Putamen (tissue), 1 donor: ENCODE measurements around the gene HK1.
"Not testable (repeated sequence)": the region's sequence is repeated elsewhere in the genome, so short reads cannot be mapped to it uniquely, and the experiment has no call there.

Experiments used
- DNase-seq: peaks from one replicate; pipeline ENCODE4 v3.0.0-alpha.2; 2016; ENCODE audit warnings: low spot score

The HK1 gene

GRCh38 chr10:69254877-69255276 is 23.4 kb upstream of the HK1 start:
- DNase-seq, result no peak

GRCh38 chr10:69259547-69260243 is 18.6 kb upstream of the HK1 start:
- no peak for DNase-seq

- DNase-seq, result no peak
Observed at GRCh38 chr10:69261184-69261583, 17.1 kb upstream of the HK1 start.

- DNase-seq, result no peak
Observed at GRCh38 chr10:69262292-69262751, 16.0 kb upstream of the HK1 start.

- no peak for DNase-seq
Observed at GRCh38 chr10:69265521-69265920, 12.8 kb upstream of the HK1 start.

GRCh38 chr10:69268761-69269416 is 9.4 kb upstream of the HK1 start:
- DNase-seq, result no peak

- DNase-seq, result no peak
Observed at GRCh38 chr10:69269761-69270160, 8.5 kb upstream of the HK1 start.

GRCh38 chr10:69270990-69271389 is 7.3 kb upstream of the HK1 start:
- no peak for DNase-seq

- DNase-seq, result no peak
Observed at GRCh38 chr10:69272624-69273023, 5.7 kb upstream of the HK1 start.

GRCh38 chr10:69275444-69275843 is 2.9 kb upstream of the HK1 start:
- DNase-seq, result no peak

- DNase-seq, result no peak
Observed at GRCh38 chr10:69276503-69276902, 1.8 kb upstream of the HK1 start.

GRCh38 chr10:69279110-69279509 is 814 bp downstream of the HK1 start:
- DNase-seq, result no peak

GRCh38 chr10:69281507-69282413 is 3.5 kb downstream of the HK1 start:
- no peak for DNase-seq

- DNase-seq, result not testable (repeated sequence)
Observed at GRCh38 chr10:69284402-69284801, 6.1 kb downstream of the HK1 start.

GRCh38 chr10:69285699-69286098 is 7.4 kb downstream of the HK1 start:
- DNase-seq, result no peak

- DNase-seq, result no peak
Observed at GRCh38 chr10:69287181-69287580, 8.9 kb downstream of the HK1 start.

GRCh38 chr10:69290993-69291392 is 12.7 kb downstream of the HK1 start:
- DNase-seq, result peak; percentile 7

- no peak for DNase-seq
Observed at GRCh38 chr10:69292459-69292858, 14.2 kb downstream of the HK1 start.

GRCh38 chr10:69295027-69295636 is 16.8 kb downstream of the HK1 start:
- DNase-seq, result no peak

GRCh38 chr10:69303632-69304051 is 25.3 kb downstream of the HK1 start:
- no peak for DNase-seq

GRCh38 chr10:69306421-69306820 is 28.1 kb downstream of the HK1 start:
- DNase-seq, result no peak

- DNase-seq, result no peak
Observed at GRCh38 chr10:69307434-69307833, 29.1 kb downstream of the HK1 start.
